A549 (cell line): ENCODE data around the gene IGSF10. TPM values are rescaled to one million over a fixed set of nuclear protein-coding genes. Genes with fewer than 3 reads are reported as not detected.
A peak's percentile ranks its signal among the peaks of the same experiment; 100 is the strongest.

Experiments
- ATAC-seq, 2 experiments: fragments of 200-7000 bp in 1 of 2; fragments of >200 bp in 1 of 2; cut with Nextera tagmentation in 1 of 2; cut with Tn5 transposase in 1 of 2; 3 replicates each; pipeline versions ENCODE4 v1.8.0 to v1.9.1; 2018 to 2020; ENCODE audit warnings: mild to moderate bottlenecking in 1 of 2, moderate library complexity in 1 of 2
- CTCF ChIA-PET: fragments of 300-600 bp; sonication (Branson Sonifier 250); formaldehyde crosslinking; extraction: SDS; loops from one replicate; lab custom pipeline; 2021; ENCODE audit warnings: antibody characterized with exemption, inconsistent platforms; lab: Yijun Ruan, JAX
- POLR2A ChIA-PET: fragments of 350-600 bp; formaldehyde crosslinking; extraction: SDS; loops from one replicate; lab custom pipeline; 2021; ENCODE audit warnings: antibody characterized with exemption, inconsistent platforms; lab: Yijun Ruan, JAX
- DNase-seq, 2 experiments: peaks; one replicate each; pipeline versions ENCODE4 v3.0.0 to v3.0.0-alpha.2; 2011 to 2016; ENCODE audit warnings: low read depth in 1 of 2, low spot score in 1 of 2
- FAIRE-seq: peaks from 2 replicates; lab custom pipeline; 2011; peaks lifted over from hg19 to GRCh38; lab: Jason Lieb, UNC
- H3K27ac ChIP-seq, 2 experiments: fragments of >200 bp; sonication (Bioruptor Twin); formaldehyde crosslinking; 3 replicates each; pipeline ENCODE4 v1.5.1; 2016 to 2017
- H3K4me1 ChIP-seq: fragments of >200 bp; sonication (Bioruptor Twin); formaldehyde crosslinking; 3 replicates; pipeline ENCODE4 v1.6.1; 2016
- H3K4me2 ChIP-seq: fragments of >200 bp; sonication (Bioruptor Twin); formaldehyde crosslinking; 3 replicates; pipeline ENCODE4 v1.6.1; 2016
- H3K4me3 ChIP-seq: fragments of >200 bp; sonication (Bioruptor Twin); formaldehyde crosslinking; 3 replicates; pipeline ENCODE4 v1.5.1; 2016
- H3K9me3 ChIP-seq: fragments of >200 bp; sonication (Bioruptor Twin); formaldehyde crosslinking; 3 replicates; pipeline ENCODE4 v1.6.1; 2016
- CBX2 ChIP-seq: fragments of 200-600 bp; sonication (generic); IDR thresholded peaks from 2 replicates; pipeline ENCODE4 v1.6.1; 2016; ENCODE audit warnings: low read depth, mild to moderate bottlenecking, borderline replicate concordance
- CHD2 ChIP-seq: fragments of 150-350 bp; IDR thresholded peaks from 2 replicates; pipeline ENCODE4 v1.6.1; 2014; ENCODE audit warnings: low read length; ENCODE audit not compliant: partially characterized antibody
- E2F6 ChIP-seq: IDR thresholded peaks from 2 replicates; pipeline ENCODE4 v1.6.1; 2012; ENCODE audit warnings: low read depth, borderline replicate concordance
- EHMT2 ChIP-seq: fragments of 200-600 bp; sonication (generic); IDR thresholded peaks from 2 replicates; pipeline ENCODE4 v1.6.1; 2016; ENCODE audit warnings: antibody characterized with exemption, low read depth, mild to moderate bottlenecking, moderate library complexity
- ESRRA ChIP-seq: fragments of 150-350 bp; IDR thresholded peaks from 2 replicates; pipeline ENCODE4 v1.6.1; 2014; ENCODE audit warnings: mild to moderate bottlenecking, low read length, borderline replicate concordance
- FOSB ChIP-seq: fragments of 250-450 bp; sonication (Bioruptor Pico); IDR thresholded peaks from 2 replicates; pipeline ENCODE4 v1.5.0; 2020; ENCODE audit warnings: mild to moderate bottlenecking, moderate library complexity
- GATA3 ChIP-seq: IDR thresholded peaks from 2 replicates; pipeline ENCODE4 v1.6.1; 2012; ENCODE audit warnings: borderline replicate concordance
- HES2 ChIP-seq: fragments of >200 bp; sonication (Bioruptor Twin); formaldehyde crosslinking; IDR thresholded peaks from 2 replicates; pipeline ENCODE4 v1.6.1; 2016
- HEYL ChIP-seq: fragments of 250-450 bp; sonication (Bioruptor Pico); IDR thresholded peaks from 2 replicates; pipeline ENCODE4 v1.8.0; 2021; ENCODE audit warnings: mild to moderate bottlenecking, moderate library complexity
- HMGXB4 ChIP-seq: fragments of 250-450 bp; sonication (Bioruptor Pico); IDR thresholded peaks from 2 replicates; pipeline ENCODE4 v1.5.0; 2021; ENCODE audit warnings: mild to moderate bottlenecking, moderate library complexity, borderline replicate concordance
- HOXA7 ChIP-seq: fragments of 250-450 bp; sonication (Bioruptor Pico); IDR thresholded peaks from 2 replicates; pipeline ENCODE4 v1.5.0; 2020; ENCODE audit warnings: mild to moderate bottlenecking, moderate library complexity
- HOXB5 ChIP-seq: fragments of 250-450 bp; sonication (Bioruptor Pico); IDR thresholded peaks from 2 replicates; pipeline ENCODE4 v1.5.0; 2020; ENCODE audit warnings: mild to moderate bottlenecking, moderate library complexity
- JUN ChIP-seq, 2 experiments: fragments of >200 bp; sonication (Bioruptor Twin); formaldehyde crosslinking; IDR thresholded peaks; 2 replicates in 1 of 2; 3 replicates in 1 of 2; pipeline ENCODE4 v1.6.1; 2016 to 2017
- JUNB ChIP-seq: fragments of >200 bp; sonication (Bioruptor Twin); formaldehyde crosslinking; IDR thresholded peaks from 2 replicates; pipeline ENCODE4 v1.6.1; 2016
- KDM5A ChIP-seq: fragments of 200-600 bp; sonication (generic); IDR thresholded peaks from 2 replicates; pipeline ENCODE4 v1.6.1; 2016; ENCODE audit warnings: antibody characterized with exemption, mild to moderate bottlenecking
- NPAS2 ChIP-seq: fragments of 250-450 bp; sonication (Bioruptor Pico); IDR thresholded peaks from 2 replicates; pipeline ENCODE4 v1.8.0; 2022; ENCODE audit warnings: mild to moderate bottlenecking, moderate library complexity, borderline replicate concordance
- PBX3 ChIP-seq: IDR thresholded peaks from 2 replicates; pipeline ENCODE4 v1.6.1; 2012
- RAD21 ChIP-seq, 2 experiments: fragments of >200 bp in 1 of 2; sonication (Bioruptor Twin) in 1 of 2; formaldehyde crosslinking in 1 of 2; IDR thresholded peaks in 1 of 2; conservative IDR thresholded peaks in 1 of 2; 2 replicates in 1 of 2; 3 replicates in 1 of 2; pipeline ENCODE4 v1.6.1; 2012 to 2018; ENCODE audit warnings: inconsistent platforms in 1 of 2
- RARB ChIP-seq: fragments of 250-450 bp; sonication (Bioruptor Pico); IDR thresholded peaks from 2 replicates; pipeline ENCODE4 v1.8.0; 2021; ENCODE audit warnings: mild to moderate bottlenecking, moderate library complexity
- REST ChIP-seq: fragments of 200-600 bp; sonication (generic); IDR thresholded peaks from 2 replicates; pipeline ENCODE4 v1.6.1; 2016; ENCODE audit warnings: antibody characterized with exemption, mild to moderate bottlenecking, moderate library complexity
- RNF2 ChIP-seq: fragments of 200-600 bp; sonication (generic); IDR thresholded peaks from 2 replicates; pipeline ENCODE4 v1.6.1; 2016; ENCODE audit warnings: low read depth, mild to moderate bottlenecking, antibody characterized with exemption, moderate library complexity, borderline replicate concordance
- SMC3 ChIP-seq: fragments of >200 bp; sonication (Bioruptor Twin); formaldehyde crosslinking; IDR thresholded peaks from 3 replicates; pipeline ENCODE4 v1.6.1; 2018; ENCODE audit warnings: inconsistent platforms
- SREBF2 ChIP-seq: fragments of 450-650 bp; IDR thresholded peaks from 2 replicates; pipeline ENCODE4 v1.6.1; 2014; ENCODE audit warnings: mild to moderate bottlenecking, moderate library complexity
- TFCP2L1 ChIP-seq: fragments of 250-450 bp; sonication (Bioruptor Pico); IDR thresholded peaks from 2 replicates; pipeline ENCODE4 v1.5.0; 2021; ENCODE audit warnings: mild to moderate bottlenecking
- USF2 ChIP-seq: fragments of 450-650 bp; IDR thresholded peaks from 2 replicates; pipeline ENCODE4 v1.6.1; 2014; ENCODE audit warnings: antibody characterized with exemption
- ZSCAN20 ChIP-seq: fragments of 250-450 bp; sonication (Bioruptor Pico); IDR thresholded peaks from 2 replicates; pipeline ENCODE4 v1.8.0; 2022; ENCODE audit warnings: mild to moderate bottlenecking, moderate library complexity
- WGBS: methylation state at CpG from one replicate; pipeline ENCODE4 v1.1.6; 2017; ENCODE audit errors: missing lambda C conversion rate; 5-methylcytosine and 5-hydroxymethylcytosine counted together
- polyA plus RNA-seq, 4 experiments: library from polyadenylated mRNA; depleted of rRNA in 3 of 4; stranded (reverse); fragments of >200 nt; fragmentation: RNase III in 1 of 4; extraction: RNeasy Plus Mini Kit Qiagen cat#74134 plus additional on column Dnase treatment in 1 of 4; gene quantifications; 2 replicates in 3 of 4; 3 replicates in 1 of 4; pipeline ENCODE4 v1.2.3, GENCODE V29; 2011 to 2017

The IGSF10 gene
- polyA plus RNA-seq, 2 of the 4 experiments (the other 2 are of a cell fraction): 0.61 to 2.9 TPM

GRCh38 chr3:151443583-151443982 is 17.3 kb downstream of the IGSF10 start:
- CTCF ChIA-PET: interaction anchor here (1.0 to 1.4 kb wide), 3 partner anchors 12 to 475 kb away, joined by 3 read pairs; no protein-coding TSS in a partner anchor
- ATAC-seq: no peak

GRCh38 chr3:151440940-151441339 is 19.9 kb downstream of the IGSF10 start:
- ATAC-seq: no peak
- H3K4me1 ChIP-seq: peaks cover 5% of the 10 kb centered on the region; the same call in 2 of the 3 replicates
- H3K9me3 ChIP-seq: no peaks in the 10 kb centered on the region
- ChIA-PET CTCF (interaction anchor here (1.0 to 6.7 kb wide), 10 partner anchors 7 to 479 kb away, joined by 3 to 71 read pairs (median 14); no protein-coding TSS in a partner anchor), POLR2A (no interaction called here)
- DNase-seq: no peak
- no peak overlapping the region for H3K27ac ChIP-seq
- no peak for TF ChIP-seq SMC3
- no peak for TF ChIP-seq HOXB5 (CRISPR knock-in tag)
- TF ChIP-seq CBX2: no peak
- no peak for TF ChIP-seq RARB
- no peak for TF ChIP-seq HMGXB4 (CRISPR knock-in tag)
- TF ChIP-seq HES2: no peak
- TF ChIP-seq FOSB (CRISPR knock-in tag): no peak
- no peak for TF ChIP-seq CHD2
- no peak for TF ChIP-seq SREBF2
- TF ChIP-seq JUNB: no peak
- TF ChIP-seq USF2: no peak
- TF ChIP-seq PBX3: no peak
- no peak for TF ChIP-seq HEYL (CRISPR knock-in tag)
- no peak for TF ChIP-seq JUN (IDR thresholded peaks at IDR 0.05)
- TF ChIP-seq KDM5A: no peak
- no peak for TF ChIP-seq ESRRA
- TF ChIP-seq NPAS2 (CRISPR knock-in tag): no peak
- TF ChIP-seq RAD21 (conservative IDR thresholded peaks at IDR 0.05 in 1 of 2, IDR thresholded peaks at IDR 0.05 in 1 of 2): no peak
- TF ChIP-seq RNF2: no peak
- no peak for TF ChIP-seq EHMT2
- no peak for FAIRE-seq
- no peak overlapping the region for H3K4me3 ChIP-seq
- no peak overlapping the region for H3K4me2 ChIP-seq
- 92% methylated on average over 1 of the region's 1 CpG for WGBS

More at GRCh38 chr3:151443583-151443982, 17.3 kb downstream of the IGSF10 start:
- no peaks in the 10 kb centered on the region for H3K9me3 ChIP-seq
- DNase-seq (no peak), FAIRE-seq (no peak)
- TF ChIP-seq REST: peak; percentile 84
- TF ChIP-seq E2F6: no peak
- no peak for TF ChIP-seq ZSCAN20 (CRISPR knock-in tag)
- no peak for TF ChIP-seq JUNB
- TF ChIP-seq GATA3: no peak
- TF ChIP-seq HOXA7: no peak
- no peak for TF ChIP-seq TFCP2L1 (CRISPR knock-in tag)
- TF ChIP-seq HOXB5 (CRISPR knock-in tag): no peak
- no peak overlapping the region for H3K4me2 ChIP-seq
- H3K4me1 ChIP-seq: peaks cover 5% of the 10 kb centered on the region; the same call in 1 of the 3 replicates
- no peak overlapping the region for H3K27ac ChIP-seq
- POLR2A ChIA-PET: no interaction called here
- no peak overlapping the region for H3K4me3 ChIP-seq
- 83% methylated on average over 7 of the region's 7 CpGs for WGBS
